Mesodermal cell (in vitro differentiated cells): ENCODE measurements around the gene ETS2.

Experiments used
- H3K27ac ChIP-seq: 2 replicates; pipeline ENCODE4 v1.7.0; 2013; ENCODE audit warnings: mild to moderate bottlenecking, low read depth, low read length, moderate library complexity; ENCODE audit not compliant: severe bottlenecking
- H3K36me3 ChIP-seq: 2 replicates; pipeline ENCODE4 v1.7.1; 2013; ENCODE audit warnings: mild to moderate bottlenecking, low read length, moderate library complexity; ENCODE audit not compliant: control insufficient read depth, insufficient read depth
- H3K4me1 ChIP-seq: one replicate; pipeline ENCODE4 v1.7.1; 2013; ENCODE audit warnings: mild to moderate bottlenecking, low read length; ENCODE audit not compliant: insufficient read depth, control insufficient read depth, poor library complexity, severe bottlenecking
- H3K4me3 ChIP-seq: 2 replicates; pipeline ENCODE4 v1.7.0; 2013; ENCODE audit warnings: low read length, control low read depth, mild to moderate bottlenecking; ENCODE audit not compliant: insufficient read depth, poor library complexity, severe bottlenecking; ENCODE audit errors: extremely low read depth
- H3K9me3 ChIP-seq: 2 replicates; pipeline ENCODE4 v1.7.1; 2013; ENCODE audit warnings: mild to moderate bottlenecking, low read length, moderate library complexity; ENCODE audit not compliant: control insufficient read depth
- WGBS, 2 experiments: methylation state at CpG; one replicate each; pipeline ENCODE4 v1.1.5; 2013; ENCODE audit warnings: missing lambda C conversion rate in 2 of 2; ENCODE audit not compliant: insufficient coverage in 2 of 2; 5-methylcytosine and 5-hydroxymethylcytosine counted together

ETS2 gene

GRCh38 chr21:38780879-38781278 lies 24.9 kb upstream of the ETS2 start:
- H3K27ac ChIP-seq: no peak overlapping the region
- no peaks in the 10 kb centered on the region for H3K4me1 ChIP-seq
- no peaks in the 10 kb centered on the region for H3K36me3 ChIP-seq
- peaks cover 25% of the 10 kb centered on the region for H3K9me3 ChIP-seq
- no peak overlapping the region for H3K4me3 ChIP-seq
- 89 to 100% methylated on average over 1 of the region's 2 CpGs for WGBS, 2 experiments

- WGBS, 2 experiments: 96 to 97% methylated on average over 2 to 4 of the region's 7 CpGs
- no peaks in the 10 kb centered on the region for H3K36me3 ChIP-seq
- H3K4me3 ChIP-seq: no peak overlapping the region
- no peak overlapping the region for H3K27ac ChIP-seq
- no peaks in the 10 kb centered on the region for H3K4me1 ChIP-seq
- H3K9me3 ChIP-seq: peaks cover 12% of the 10 kb centered on the region
Observed at GRCh38 chr21:38784458-38785266, 21.1 kb upstream of the ETS2 start.

- H3K36me3 ChIP-seq: no peaks in the 10 kb centered on the region
- H3K27ac ChIP-seq: no peak overlapping the region
- H3K9me3 ChIP-seq: peaks cover 12% of the 10 kb centered on the region
- no peak overlapping the region for H3K4me3 ChIP-seq
- no peaks in the 10 kb centered on the region for H3K4me1 ChIP-seq
- 100% methylated on average over 1 of the region's 1 CpG; no CpG with 5 or more reads in 1 of the 2 experiments for WGBS, 2 experiments
Observed at GRCh38 chr21:38785483-38785882, 20.2 kb upstream of the ETS2 start.

GRCh38 chr21:38787016-38787415 lies 18.7 kb upstream of the ETS2 start:
- Histone ChIP-seq H3K36me3 (no peaks in the 10 kb centered on the region), H3K4me3 (no peak overlapping the region), H3K27ac (no peak overlapping the region), H3K4me1 (no peaks in the 10 kb centered on the region), H3K9me3 (peaks cover 6% of the 10 kb centered on the region)
- 100% methylated on average over 1 of the region's 6 CpGs for WGBS, 2 experiments

GRCh38 chr21:38787461-38788274 lies 18.1 kb upstream of the ETS2 start:
- Histone ChIP-seq H3K27ac (no peak overlapping the region), H3K4me3 (no peak overlapping the region), H3K4me1 (no peaks in the 10 kb centered on the region), H3K36me3 (no peaks in the 10 kb centered on the region), H3K9me3 (no peaks in the 10 kb centered on the region)
- 68 to 71% methylated on average over 10 to 12 of the region's 19 CpGs for WGBS, 2 experiments

GRCh38 chr21:38788275-38788905 lies 17.3 kb upstream of the ETS2 start:
- Histone ChIP-seq H3K4me3 (no peak overlapping the region), H3K4me1 (no peaks in the 10 kb centered on the region), H3K9me3 (no peaks in the 10 kb centered on the region), H3K36me3 (no peaks in the 10 kb centered on the region), H3K27ac (no peak overlapping the region)
- 79 to 93% methylated on average over 3 to 4 of the region's 4 CpGs for WGBS, 2 experiments

GRCh38 chr21:38789275-38789674 lies 16.5 kb upstream of the ETS2 start:
- Histone ChIP-seq H3K4me1 (no peaks in the 10 kb centered on the region), H3K27ac (no peak overlapping the region), H3K9me3 (no peaks in the 10 kb centered on the region), H3K4me3 (no peak overlapping the region), H3K36me3 (no peaks in the 10 kb centered on the region)
- 93% methylated on average over 2 of the region's 3 CpGs for WGBS, 2 experiments

- Histone ChIP-seq H3K4me3 (no peak overlapping the region), H3K9me3 (no peaks in the 10 kb centered on the region), H3K36me3 (no peaks in the 10 kb centered on the region), H3K27ac (no peak overlapping the region), H3K4me1 (no peaks in the 10 kb centered on the region)
- 83% methylated on average over 7 of the region's 7 CpGs for WGBS, 2 experiments
Observed at GRCh38 chr21:38790059-38790458, 15.7 kb upstream of the ETS2 start.

GRCh38 chr21:38790961-38791360 lies 14.8 kb upstream of the ETS2 start:
- H3K27ac ChIP-seq: no peak overlapping the region
- H3K4me3 ChIP-seq: no peak overlapping the region
- no peaks in the 10 kb centered on the region for H3K9me3 ChIP-seq
- no peaks in the 10 kb centered on the region for H3K4me1 ChIP-seq
- H3K36me3 ChIP-seq: no peaks in the 10 kb centered on the region
- 100% methylated on average over 1 to 4 of the region's 4 CpGs for WGBS, 2 experiments

- Histone ChIP-seq H3K36me3 (no peaks in the 10 kb centered on the region), H3K9me3 (no peaks in the 10 kb centered on the region), H3K4me3 (no peak overlapping the region), H3K4me1 (peaks cover 16% of the 10 kb centered on the region), H3K27ac (no peak overlapping the region)
- WGBS, 2 experiments: 86 to 100% methylated on average over 2 to 3 of the region's 5 CpGs
Observed at GRCh38 chr21:38792676-38793459, 12.9 kb upstream of the ETS2 start.
